Renal cortical epithelial cell (primary cell): ENCODE measurements around the gene FBXO5. TPM values are rescaled to one million over a fixed set of nuclear protein-coding genes. Genes with fewer than 3 reads are reported as not detected.

ENCODE experiments used
- DNase-seq: peaks from one replicate; pipeline ENCODE4 v3.0.0-alpha.2; 2011; ENCODE audit warnings: low read depth
- total RNA-seq: library from RNA; depleted of rRNA; stranded (reverse); fragments of >200 nt; gene quantifications from 2 replicates; pipeline ENCODE4 v1.2.3, GENCODE V29; 2014

FBXO5 gene
- total RNA-seq, 1 donor from 2014 or later: 4.6 TPM

- peak; percentile 34 for DNase-seq
These were observed 30.8 kb downstream of the FBXO5 start for GRCh38 chr6:152952045-152952444.

- DNase-seq: no peak
These were observed 32.6 kb downstream of the FBXO5 start for GRCh38 chr6:152950240-152950639.

GRCh38 chr6:152948150-152948768 is 34.6 kb downstream of the FBXO5 start:
- peak; percentile 58 for DNase-seq

- no peak for DNase-seq
These were observed 35.8 kb downstream of the FBXO5 start for GRCh38 chr6:152946995-152947394.

- DNase-seq: no peak
These were observed 36.4 kb downstream of the FBXO5 start for GRCh38 chr6:152946484-152946883.

GRCh38 chr6:152943260-152943897 is 39.5 kb downstream of the FBXO5 start:
- no peak for DNase-seq

GRCh38 chr6:152942319-152942869 is 40.4 kb downstream of the FBXO5 start:
- DNase-seq: no peak

- DNase-seq: no peak
These were observed 41.1 kb downstream of the FBXO5 start for GRCh38 chr6:152941746-152942145.

- DNase-seq: no peak
These were observed 50.0 kb downstream of the FBXO5 start for GRCh38 chr6:152932865-152933264.

- no peak for DNase-seq
These were observed 60.1 kb downstream of the FBXO5 start for GRCh38 chr6:152922706-152923105.

Other genes with a start within 250 kb of the FBXO5 start
- gene VIP, start 232.2 kb downstream of the FBXO5 start, total RNA-seq: not detected in 2 replicates
- 20.7 and 30.5 TPM in 2 replicates for gene MTRF1L, start 19.7 kb upstream of the FBXO5 start, total RNA-seq
- 3.6 and 7.0 TPM in 2 replicates for gene RGS17, start 148.2 kb upstream of the FBXO5 start, total RNA-seq